Breast epithelium (tissue), 3 donors: Measurements from ENCODE around the gene CDH18.

Experiments
- CTCF ChIP-seq, 3 donors: fragments of 450-650 bp; IDR thresholded peaks; one replicate each; pipeline ENCODE4 v1.5.1; 2016 to 2017; ENCODE audit warnings: antibody characterized with exemption in 3 of 3, mild to moderate bottlenecking in 3 of 3, moderate library complexity in 3 of 3
- POLR2A ChIP-seq: fragments of 450-650 bp; IDR thresholded peaks from one replicate; pipeline ENCODE4 v1.6.1; 2016; ENCODE audit warnings: antibody characterized with exemption, mild to moderate bottlenecking, moderate library complexity

DNA sequence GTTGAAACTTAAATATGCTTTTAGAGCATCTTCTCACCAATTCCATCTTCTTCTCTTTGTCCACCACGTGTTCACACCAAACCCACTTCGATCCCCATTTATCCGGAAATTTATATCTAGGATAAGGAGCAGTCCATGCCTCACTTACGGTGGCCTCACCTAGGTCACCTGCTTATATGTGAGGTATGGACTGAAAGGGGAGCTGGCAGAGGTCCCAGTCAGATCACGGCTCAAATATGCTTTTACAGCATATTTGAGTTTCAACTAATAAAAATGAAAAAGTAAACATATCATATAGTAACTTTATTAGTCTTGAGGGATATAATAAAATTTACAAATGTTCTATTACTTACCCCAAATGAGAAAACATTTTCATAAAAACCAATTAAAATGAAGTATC lies 508.4 kb downstream of the CDH18 start:
- no peak for TF ChIP-seq CTCF (IDR thresholded peaks at IDR 0.05)
- TF ChIP-seq POLR2A: no peak
